Umbilical cord (tissue), 2 donors: Measurements from ENCODE around the gene ITGB3BP. TPM values are rescaled to one million over a fixed set of nuclear protein-coding genes. Genes with fewer than 3 reads are reported as not detected.

ENCODE experiments used
- DNase-seq: peaks from one replicate; pipeline ENCODE4 v3.0.0-alpha.2; 2015; ENCODE audit warnings: low spot score
- total RNA-seq: library from RNA; depleted of rRNA; stranded (reverse); fragments of >200 nt; gene quantifications from one replicate; pipeline ENCODE4 v1.2.3, GENCODE V29; 2014; ENCODE audit warnings: low replicate concordance; ENCODE audit not compliant: insufficient read depth

Gene ITGB3BP
- total RNA-seq, 1 donor from 2014 or later: 35.4 TPM

GRCh38 chr1:63418101-63418500 lies 104.9 kb downstream of the ITGB3BP start:
- DNase-seq: no peak

DNA sequence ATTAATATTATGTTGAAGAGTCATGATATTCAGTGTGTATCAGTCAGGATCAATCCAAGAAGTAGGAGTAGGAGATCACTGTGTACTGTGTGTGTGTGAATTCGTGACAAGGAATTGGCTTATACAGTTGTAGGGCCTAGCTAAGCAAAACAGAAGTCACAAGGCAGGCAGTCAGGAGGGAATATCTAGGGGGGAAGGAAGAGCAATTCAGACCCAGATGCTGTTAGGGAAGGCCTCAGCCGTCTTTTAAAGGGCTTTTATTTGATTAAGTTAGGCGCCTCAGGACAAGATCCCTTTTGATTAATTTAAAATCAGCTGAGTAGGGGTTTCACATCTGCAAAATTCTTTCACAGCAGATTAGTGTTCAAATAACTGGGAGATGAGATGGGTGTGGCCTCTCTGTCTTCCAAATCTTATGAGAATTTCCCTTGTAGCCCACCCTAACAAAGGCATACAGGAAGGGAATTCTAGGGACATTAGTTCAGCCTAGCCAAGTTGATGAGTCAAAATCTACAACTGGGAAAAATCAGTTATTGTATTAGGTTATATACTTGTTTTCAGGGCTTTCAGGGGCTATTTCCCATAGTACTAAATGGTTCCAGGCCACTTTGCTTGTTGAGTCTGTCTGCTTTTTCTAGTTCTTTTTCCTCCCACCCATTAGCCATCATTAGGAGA lies 108.2 kb downstream of the ITGB3BP start:
- DNase-seq: no peak

DNA sequence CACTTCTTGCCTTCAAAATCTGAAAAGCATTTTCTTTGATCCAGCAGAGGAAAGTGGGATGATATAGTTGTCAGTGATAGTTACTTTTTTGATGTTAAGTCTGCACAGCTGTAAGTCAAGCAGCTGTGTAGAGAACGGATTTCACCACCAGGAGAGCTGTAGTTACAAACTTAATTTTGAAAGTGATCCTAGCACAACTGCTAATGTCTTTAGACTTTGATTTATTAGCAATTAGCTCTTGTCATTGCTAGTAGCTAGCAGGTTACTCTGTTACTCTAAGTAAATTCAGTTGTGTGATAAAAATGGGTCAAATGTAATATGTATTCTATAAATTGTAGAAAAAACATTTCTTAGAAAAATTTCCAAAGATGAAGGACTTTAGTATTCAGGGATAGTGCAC lies 109.6 kb downstream of the ITGB3BP start:
- DNase-seq: no peak

DNA sequence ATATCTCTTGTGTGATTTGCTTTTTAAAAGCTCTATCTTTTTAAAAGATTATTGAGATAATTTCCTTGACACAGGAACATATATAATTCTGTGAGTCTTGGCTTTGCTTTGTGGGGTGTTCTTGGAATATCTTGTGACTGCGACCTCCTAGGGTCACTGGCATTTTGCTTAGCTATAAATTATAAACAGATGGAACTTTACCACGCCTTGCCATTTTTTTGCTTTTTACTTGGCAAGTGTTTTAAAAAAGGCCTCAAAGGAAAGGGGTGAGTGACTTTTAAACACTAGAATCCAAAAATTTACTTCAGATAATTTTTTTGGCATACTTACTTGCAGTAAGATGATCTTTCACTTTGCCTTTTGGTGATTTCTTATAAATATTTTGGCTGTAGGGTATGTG lies 112.0 kb downstream of the ITGB3BP start:
- DNase-seq: no peak

DNA sequence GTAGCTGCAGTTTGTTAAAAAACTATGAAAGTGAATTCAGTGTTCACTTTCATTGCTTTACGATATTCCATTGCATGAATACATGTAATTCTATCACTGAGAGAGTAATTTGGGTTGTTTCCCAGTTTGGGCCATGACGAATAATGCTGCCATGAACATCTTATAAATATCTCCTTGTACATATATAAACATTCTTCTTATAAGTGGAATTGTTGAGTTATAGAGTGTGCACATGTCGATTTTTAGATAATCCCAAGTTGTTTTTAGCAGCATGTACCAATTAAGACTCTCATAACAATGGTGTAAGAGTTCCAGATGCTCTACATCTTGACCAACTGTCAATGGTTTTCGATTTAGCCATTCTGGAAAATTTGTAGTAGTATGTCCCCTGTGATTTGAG lies 114.7 kb downstream of the ITGB3BP start:
- DNase-seq: no peak

GRCh38 chr1:63407002-63407401 lies 116.0 kb downstream of the ITGB3BP start:
- no peak for DNase-seq

- no peak for DNase-seq
Observed at GRCh38 chr1:63405987-63406386, 117.0 kb downstream of the ITGB3BP start.

DNA sequence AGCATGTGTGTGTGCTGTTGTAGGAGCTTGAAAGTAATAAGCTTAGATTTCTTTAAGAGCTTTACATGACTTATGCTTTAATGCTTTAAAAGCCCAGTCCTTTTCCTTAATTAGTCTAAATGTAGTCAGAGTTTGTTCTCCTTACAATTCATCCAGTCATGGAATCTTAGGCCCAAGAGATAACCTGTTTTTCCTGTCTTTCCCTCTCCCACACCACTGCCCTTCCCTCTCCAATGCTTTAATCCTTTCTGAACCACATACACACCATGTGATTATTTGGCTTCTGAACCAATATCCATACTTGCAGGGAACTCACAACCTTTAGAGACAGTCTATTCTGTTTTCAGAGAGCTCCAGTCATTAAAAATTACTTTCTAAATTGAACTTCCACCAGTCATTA lies 118.0 kb downstream of the ITGB3BP start:
- no peak for DNase-seq

- DNase-seq: no peak
Observed at GRCh38 chr1:63403386-63403785, 119.6 kb downstream of the ITGB3BP start.

DNA sequence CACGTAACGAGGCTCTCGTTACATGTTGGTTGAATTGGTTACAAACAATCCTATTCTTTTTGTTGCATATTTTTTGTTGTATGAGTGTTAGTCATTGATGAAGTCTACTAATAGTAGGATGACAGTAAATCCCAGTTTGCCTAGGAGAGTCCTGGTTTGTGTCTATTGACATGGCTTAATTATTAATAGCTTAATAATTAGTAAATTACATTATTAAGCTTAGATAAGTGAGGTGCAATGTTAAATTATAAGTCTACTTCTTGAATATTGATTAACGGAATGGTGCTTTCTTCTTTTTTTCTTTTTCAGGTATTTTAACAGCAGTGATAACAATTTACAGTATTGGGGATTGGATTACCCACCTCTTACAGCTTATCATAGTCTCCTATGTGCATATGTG lies 121.1 kb downstream of the ITGB3BP start:
- DNase-seq: no peak

Other genes starting within 250 kb of the ITGB3BP start
- gene FOXD3, start 200.7 kb downstream of the ITGB3BP start, total RNA-seq: not detected
- 8.2 TPM for gene ALG6, start 155.6 kb downstream of the ITGB3BP start, total RNA-seq
- gene EFCAB7, start 300 bp upstream of the ITGB3BP start, total RNA-seq: 12.5 TPM
- gene PGM1, start 70.2 kb upstream of the ITGB3BP start, total RNA-seq: 65.2 TPM